ENCODE data around the gene SAMD4A.

SAMD4A gene

DNA sequence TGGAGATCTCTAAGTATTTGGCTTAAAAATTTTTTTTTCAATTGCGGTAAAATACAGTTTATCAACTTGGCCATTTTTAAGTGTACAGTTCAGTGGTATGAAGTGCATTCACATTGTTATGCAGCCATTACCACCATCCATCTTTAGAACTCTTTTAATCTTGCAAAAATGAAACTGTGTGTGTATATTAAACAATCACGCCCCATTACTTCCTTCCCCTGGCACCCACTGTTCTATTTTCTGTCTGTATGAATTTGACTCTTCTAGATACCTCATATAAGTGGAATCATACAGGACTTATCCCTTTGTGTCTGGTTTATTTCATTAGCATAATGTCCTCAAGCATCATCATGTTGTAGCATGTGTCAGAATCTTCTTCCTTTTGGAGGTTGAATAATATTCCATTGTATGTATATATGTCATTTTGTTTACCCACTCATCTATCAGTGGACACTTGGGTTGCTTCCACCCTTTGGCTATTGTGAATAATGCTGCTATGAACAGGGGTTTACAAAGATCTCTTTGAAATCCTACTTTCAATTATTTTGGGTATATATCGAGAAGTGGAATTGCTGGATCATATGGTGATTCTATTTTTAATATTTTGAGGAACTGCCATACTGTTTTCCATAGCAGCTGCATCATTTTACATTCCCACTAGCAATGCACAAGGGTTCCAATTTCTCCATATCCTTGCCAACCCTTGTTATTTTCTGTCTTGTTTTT, 62.9 kb downstream of the SAMD4A start:
- H3K4me1 ChIP-seq (ENCODE audit: control insufficient read depth in 1 of 2, insufficient read depth in 1 of 2, low read depth in 1 of 2, low read length in 1 of 2) = no peaks in the 10 kb centered on the region
- TF ChIP-seq, protein P1, sequence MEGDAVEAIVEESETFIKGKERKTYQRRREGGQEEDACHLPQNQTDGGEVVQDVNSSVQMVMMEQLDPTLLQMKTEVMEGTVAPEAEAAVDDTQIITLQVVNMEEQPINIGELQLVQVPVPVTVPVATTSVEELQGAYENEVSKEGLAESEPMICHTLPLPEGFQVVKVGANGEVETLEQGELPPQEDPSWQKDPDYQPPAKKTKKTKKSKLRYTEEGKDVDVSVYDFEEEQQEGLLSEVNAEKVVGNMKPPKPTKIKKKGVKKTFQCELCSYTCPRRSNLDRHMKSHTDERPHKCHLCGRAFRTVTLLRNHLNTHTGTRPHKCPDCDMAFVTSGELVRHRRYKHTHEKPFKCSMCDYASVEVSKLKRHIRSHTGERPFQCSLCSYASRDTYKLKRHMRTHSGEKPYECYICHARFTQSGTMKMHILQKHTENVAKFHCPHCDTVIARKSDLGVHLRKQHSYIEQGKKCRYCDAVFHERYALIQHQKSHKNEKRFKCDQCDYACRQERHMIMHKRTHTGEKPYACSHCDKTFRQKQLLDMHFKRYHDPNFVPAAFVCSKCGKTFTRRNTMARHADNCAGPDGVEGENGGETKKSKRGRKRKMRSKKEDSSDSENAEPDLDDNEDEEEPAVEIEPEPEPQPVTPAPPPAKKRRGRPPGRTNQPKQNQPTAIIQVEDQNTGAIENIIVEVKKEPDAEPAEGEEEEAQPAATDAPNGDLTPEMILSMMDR (IDR thresholded peaks at IDR 0.05) = no peak
- H3K9me3 ChIP-seq = no peaks in the 10 kb centered on the region
- H3K27ac ChIP-seq = no peak overlapping the region
- H3K36me3 ChIP-seq = no peaks in the 10 kb centered on the region
- H3K4me3 ChIP-seq (ENCODE audit: low read depth in 1 of 2, low read length in 1 of 2) = no peak overlapping the region
- H3K27me3 ChIP-seq = peaks cover 7% of the 10 kb centered on the region

DNA sequence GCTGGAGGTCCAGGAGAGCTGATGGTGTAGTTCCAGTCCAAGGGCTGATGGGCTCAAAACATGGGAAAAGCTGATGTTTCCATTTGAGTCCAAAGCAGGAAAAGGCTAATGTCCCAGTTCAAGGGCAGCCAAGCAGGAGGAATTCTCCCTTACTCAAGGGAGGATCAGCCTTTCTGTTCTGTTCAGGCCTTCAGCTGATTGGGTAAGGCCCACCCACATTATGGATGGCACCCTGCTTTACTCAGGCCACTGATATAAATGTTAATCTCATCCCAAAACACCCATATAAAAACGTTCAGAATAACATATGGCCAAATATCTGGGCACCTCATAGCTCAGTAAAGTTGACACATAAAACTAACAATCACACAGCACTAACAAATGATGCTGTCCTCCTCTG, 64.1 kb downstream of the SAMD4A start:
- Histone ChIP-seq H3K36me3 (no peaks in the 10 kb centered on the region), H3K4me1 (ENCODE audit: control insufficient read depth in 1 of 2, insufficient read depth in 1 of 2, low read depth in 1 of 2, low read length in 1 of 2) (no peaks in the 10 kb centered on the region), H3K27ac (no peak overlapping the region), H3K27me3 (peaks cover 7% of the 10 kb centered on the region), H3K9me3 (no peaks in the 10 kb centered on the region), H3K4me3 (ENCODE audit: low read depth in 1 of 2, low read length in 1 of 2) (no peak overlapping the region)
- TF ChIP-seq, protein P1 (IDR thresholded peaks at IDR 0.05) = no peak

DNA sequence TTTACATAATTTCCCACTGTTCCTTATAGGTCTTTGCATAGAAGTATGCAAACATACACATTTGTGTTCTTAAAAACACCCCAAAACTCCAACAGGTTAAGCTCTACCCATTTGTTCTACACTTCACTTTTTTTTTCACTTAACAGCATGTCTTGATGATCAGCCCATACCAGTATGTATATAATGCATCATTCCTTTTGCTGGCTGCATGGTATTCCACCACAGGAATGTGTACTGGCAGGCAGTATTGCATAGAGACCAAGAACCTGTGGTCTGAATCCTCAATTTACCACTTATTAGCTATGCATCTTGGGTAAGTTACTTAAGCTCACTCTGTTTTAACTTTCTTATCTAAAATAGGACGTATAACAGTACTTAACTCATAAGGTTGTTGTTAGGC, 65.5 kb downstream of the SAMD4A start:
- no peak overlapping the region for H3K27ac ChIP-seq
- no peaks in the 10 kb centered on the region for H3K4me1 ChIP-seq (ENCODE audit: control insufficient read depth in 1 of 2, insufficient read depth in 1 of 2, low read depth in 1 of 2, low read length in 1 of 2)

DNA sequence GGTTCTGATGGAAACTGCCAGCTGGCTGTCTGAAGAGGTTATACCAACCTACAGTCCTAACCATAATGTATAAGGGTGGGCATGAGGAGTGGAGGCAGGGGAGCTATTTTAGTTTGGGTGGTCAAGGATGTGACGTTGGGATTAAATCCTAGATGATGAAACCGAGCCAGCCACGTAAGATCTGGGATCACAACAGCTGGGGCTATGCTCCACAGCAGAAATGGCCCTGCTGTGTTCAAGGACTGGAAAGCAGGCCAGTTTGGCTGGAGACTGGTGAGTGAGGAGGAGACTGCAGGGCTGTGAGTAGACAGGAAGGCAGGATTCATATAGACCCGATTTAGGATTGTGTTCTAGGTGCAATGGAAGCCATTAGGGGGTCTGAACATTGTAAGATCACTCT, 66.1 kb downstream of the SAMD4A start:
- Histone ChIP-seq H3K27me3 (no peaks in the 10 kb centered on the region), H3K36me3 (no peaks in the 10 kb centered on the region), H3K9me3 (no peaks in the 10 kb centered on the region), H3K4me3 (ENCODE audit: low read depth in 1 of 2, low read length in 1 of 2) (no peak overlapping the region), H3K4me1 (ENCODE audit: control insufficient read depth in 1 of 2, insufficient read depth in 1 of 2, low read depth in 1 of 2, low read length in 1 of 2) (no peaks in the 10 kb centered on the region), H3K27ac (no peak overlapping the region)
- TF ChIP-seq, protein P1 (IDR thresholded peaks at IDR 0.05) = no peak

More for the DNA sequence above, 65.5 kb downstream of the SAMD4A start:
- TF ChIP-seq, protein P1 (IDR thresholded peaks at IDR 0.05) = no peak
- Histone ChIP-seq H3K9me3 (no peaks in the 10 kb centered on the region), H3K27me3 (no peaks in the 10 kb centered on the region), H3K36me3 (no peaks in the 10 kb centered on the region), H3K4me3 (ENCODE audit: low read depth in 1 of 2, low read length in 1 of 2) (no peak overlapping the region)

DNA sequence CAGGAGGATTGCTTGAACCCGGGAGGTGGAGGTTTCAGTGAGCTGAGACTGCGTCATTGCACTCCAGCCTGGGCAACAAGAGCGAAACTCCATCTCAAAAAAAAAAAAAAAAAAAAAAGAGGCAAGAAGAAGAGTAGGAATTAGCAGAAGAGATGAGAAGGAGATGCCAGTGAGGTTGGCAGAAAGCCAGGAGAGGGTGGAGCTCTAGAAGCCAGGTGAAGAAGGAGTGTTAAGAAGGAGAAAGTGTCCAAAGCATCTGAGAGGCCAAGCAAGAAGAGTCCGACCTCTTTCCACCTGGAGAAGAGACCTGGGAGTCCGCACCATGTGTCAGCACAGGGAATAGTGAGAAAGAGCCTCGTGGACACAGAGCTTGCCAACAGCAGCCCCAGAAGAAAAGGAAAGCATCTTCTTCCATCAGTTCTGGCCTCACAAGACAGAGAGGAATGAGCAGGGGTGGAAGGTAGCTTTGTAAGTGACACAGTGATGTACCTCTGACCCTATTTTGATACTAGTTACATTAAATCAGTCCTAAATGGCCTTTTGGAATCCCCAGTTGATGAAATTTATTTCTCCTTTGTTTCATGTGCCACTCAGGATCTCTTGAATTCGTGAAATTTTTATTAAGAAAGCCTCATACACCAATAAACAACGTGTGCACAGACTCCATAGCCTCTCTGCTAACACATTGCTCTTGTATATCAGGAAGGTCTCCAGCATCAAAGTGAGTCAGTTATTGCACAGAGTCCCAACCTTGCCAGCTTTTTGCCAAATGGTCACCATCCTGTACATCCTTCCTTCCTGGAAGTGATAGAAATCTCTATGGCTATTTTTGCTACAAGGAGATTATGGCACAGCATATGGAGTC, 70.6 kb downstream of the SAMD4A start:
- Histone ChIP-seq H3K4me1 (ENCODE audit: control insufficient read depth in 1 of 2, insufficient read depth in 1 of 2, low read depth in 1 of 2, low read length in 1 of 2) (no peaks in the 10 kb centered on the region), H3K27me3 (no peaks in the 10 kb centered on the region)
- TF ChIP-seq, protein P1 (IDR thresholded peaks at IDR 0.05) = no peak

More for the DNA sequence above, 70.6 kb downstream of the SAMD4A start:
- H3K4me3 ChIP-seq (ENCODE audit: low read depth in 1 of 2, low read length in 1 of 2) = no peak overlapping the region
- H3K9me3 ChIP-seq = no peaks in the 10 kb centered on the region
- H3K27ac ChIP-seq = no peak overlapping the region
- no peaks in the 10 kb centered on the region for H3K36me3 ChIP-seq
